Stomach smooth muscle (tissue), 2 donors: Measurements from ENCODE around the gene SEC63.
"Not testable (repeated sequence)": the region's sequence is repeated elsewhere in the genome, so short reads cannot be mapped to it uniquely, and the experiment has no call there.

ENCODE experiments used
- H3K27ac ChIP-seq: one replicate; pipeline ENCODE4 v1.7.0; 2013; ENCODE audit warnings: mild to moderate bottlenecking, low read length, inconsistent platforms
- H3K27me3 ChIP-seq, 2 donors: one replicate each; pipeline ENCODE4 v1.7.0; 2013; ENCODE audit warnings: low read length in 2 of 2; ENCODE audit not compliant: insufficient read depth in 2 of 2, control insufficient read depth in 1 of 2
- H3K36me3 ChIP-seq, 2 donors: one replicate each; pipeline ENCODE4 v1.7.0; 2013; ENCODE audit warnings: low read length in 2 of 2; ENCODE audit not compliant: control insufficient read depth in 2 of 2, insufficient read depth in 2 of 2
- H3K4me1 ChIP-seq: one replicate; pipeline ENCODE4 v1.7.0; 2013; ENCODE audit warnings: low read length; ENCODE audit not compliant: control insufficient read depth, insufficient read depth
- H3K4me3 ChIP-seq, 2 donors: one replicate each; pipeline ENCODE4 v1.7.0; 2013; ENCODE audit warnings: low read length in 2 of 2
- H3K9ac ChIP-seq, 2 donors: one replicate each; pipeline ENCODE4 v1.7.0; 2013; ENCODE audit warnings: low read length in 2 of 2, mild to moderate bottlenecking in 1 of 2
- H3K9me3 ChIP-seq, 2 donors: one replicate each; pipeline ENCODE4 v1.7.0; 2013; ENCODE audit warnings: low read length in 2 of 2; ENCODE audit not compliant: control insufficient read depth in 2 of 2
- donor health status: healthy.
- donor health status: Pancreatic carcinoma.

SEC63 gene

GRCh38 chr6:107877968-107878367, 80.0 kb downstream of the SEC63 start:
- peaks cover 8 to 21% of the 10 kb centered on the region in 2 donors for H3K36me3 ChIP-seq
- H3K4me3 ChIP-seq, result no peak overlapping the region
- H3K27ac ChIP-seq, result no peak overlapping the region
- H3K4me1 ChIP-seq, result no peaks in the 10 kb centered on the region
- no peak overlapping the region for H3K9ac ChIP-seq
- H3K27me3 ChIP-seq, result no peaks in the 10 kb centered on the region
- H3K9me3 ChIP-seq, result no peaks in the 10 kb centered on the region

GRCh38 chr6:107871976-107872375, 86.0 kb downstream of the SEC63 start:
- H3K36me3 ChIP-seq, result peaks cover 6 to 10% of the 10 kb centered on the region in 2 donors
- no peaks in the 10 kb centered on the region for H3K4me1 ChIP-seq
- H3K9ac ChIP-seq, result no peak overlapping the region
- no peaks in the 10 kb centered on the region for H3K27me3 ChIP-seq
- no peak overlapping the region for H3K4me3 ChIP-seq
- no peaks in the 10 kb centered on the region for H3K9me3 ChIP-seq
- H3K27ac ChIP-seq, result no peak overlapping the region

- not testable (repeated sequence) for H3K9me3 ChIP-seq, H3K27ac ChIP-seq, H3K27me3 ChIP-seq, H3K4me1 ChIP-seq, H3K9ac ChIP-seq, H3K4me3 ChIP-seq
- peaks cover 6 to 10% of the 10 kb centered on the region in 2 donors for H3K36me3 ChIP-seq
Measured at GRCh38 chr6:107871512-107871911, 86.5 kb downstream of the SEC63 start.

GRCh38 chr6:107871016-107871415, 87.0 kb downstream of the SEC63 start:
- no peak overlapping the region for H3K27ac ChIP-seq
- H3K4me1 ChIP-seq, result no peaks in the 10 kb centered on the region
- H3K4me3 ChIP-seq, result no peak overlapping the region
- H3K9me3 ChIP-seq, result no peaks in the 10 kb centered on the region
- peaks cover 6 to 11% of the 10 kb centered on the region in 2 donors for H3K36me3 ChIP-seq
- H3K9ac ChIP-seq, result no peak overlapping the region
- H3K27me3 ChIP-seq, result no peaks in the 10 kb centered on the region

DNA sequence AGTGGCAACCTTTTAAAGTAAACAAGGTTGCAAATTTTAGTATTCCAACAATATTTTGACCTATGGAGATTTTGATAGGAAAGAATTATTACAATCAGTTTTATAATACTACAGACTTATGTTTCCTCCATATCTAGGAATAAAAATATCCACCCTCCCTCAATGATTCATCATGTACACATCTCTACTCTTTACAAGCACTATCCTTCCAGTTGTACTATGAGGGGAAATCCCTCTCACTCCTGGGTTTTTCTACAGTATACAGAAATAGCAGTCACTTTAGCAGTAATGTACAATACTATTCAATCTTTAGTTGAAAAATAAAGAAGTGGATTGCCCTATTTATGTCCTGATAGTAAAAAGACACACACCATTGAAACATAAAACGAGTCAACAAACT, 87.6 kb downstream of the SEC63 start:
- no peak overlapping the region for H3K27ac ChIP-seq
- peaks cover 6 to 10% of the 10 kb centered on the region in 2 donors for H3K36me3 ChIP-seq
- no peaks in the 10 kb centered on the region for H3K9me3 ChIP-seq
- no peak overlapping the region for H3K9ac ChIP-seq
- H3K4me1 ChIP-seq, result no peaks in the 10 kb centered on the region
- H3K27me3 ChIP-seq, result no peaks in the 10 kb centered on the region
- no peak overlapping the region for H3K4me3 ChIP-seq

- Histone ChIP-seq H3K27me3 (no peaks in the 10 kb centered on the region), H3K4me3 (no peak overlapping the region), H3K27ac (no peak overlapping the region), H3K36me3 (peaks cover 6% of the 10 kb centered on the region in 2 donors), H3K9ac (no peak overlapping the region), H3K4me1 (no peaks in the 10 kb centered on the region), H3K9me3 (no peaks in the 10 kb centered on the region)
Measured at GRCh38 chr6:107869871-107870270, 88.1 kb downstream of the SEC63 start.

DNA sequence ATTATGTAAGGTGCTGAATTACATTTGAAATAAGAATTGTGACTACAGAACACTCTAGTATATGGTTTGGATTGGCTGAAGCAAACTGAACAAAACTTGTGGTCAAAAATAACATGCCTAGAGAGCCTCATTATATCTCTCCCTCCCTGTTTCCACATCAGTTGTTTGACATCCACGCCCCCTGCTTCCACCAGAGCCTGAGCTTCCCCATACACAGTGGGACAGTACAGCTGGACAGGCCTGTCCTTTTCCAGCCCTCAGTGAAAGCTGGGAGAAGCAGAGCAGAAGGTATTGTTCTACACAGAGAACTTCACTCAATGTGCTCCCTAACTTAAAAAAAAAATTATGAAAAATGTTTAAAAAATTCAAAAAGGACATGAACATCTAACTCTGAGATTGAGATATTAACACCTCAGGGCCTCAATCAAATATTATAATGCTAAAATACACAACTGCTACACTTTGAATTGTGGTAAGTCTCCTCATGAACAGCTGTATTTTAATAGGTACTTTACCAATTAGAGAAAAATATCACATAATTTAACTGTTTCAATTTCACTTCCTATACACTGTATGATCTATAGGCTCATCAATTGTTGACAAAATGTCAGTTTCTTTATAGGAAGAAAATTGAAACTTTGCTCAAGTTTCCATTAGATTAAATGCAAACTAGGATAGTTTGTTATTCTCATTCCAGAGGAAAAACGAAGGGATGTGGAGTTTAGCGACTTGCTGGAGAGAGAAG, 89.0 kb downstream of the SEC63 start:
- no peak overlapping the region for H3K9ac ChIP-seq
- no peak overlapping the region for H3K27ac ChIP-seq
- H3K36me3 ChIP-seq, result peaks cover 3 to 6% of the 10 kb centered on the region in 2 donors
- H3K27me3 ChIP-seq, result no peaks in the 10 kb centered on the region
- no peaks in the 10 kb centered on the region for H3K4me1 ChIP-seq
- no peaks in the 10 kb centered on the region for H3K9me3 ChIP-seq
- H3K4me3 ChIP-seq, result no peak overlapping the region

- H3K4me3 ChIP-seq, result no peak overlapping the region
Measured at GRCh38 chr6:107867302-107867615, 90.7 kb downstream of the SEC63 start.

GRCh38 chr6:107866606-107867301, 91.3 kb downstream of the SEC63 start:
- no peak overlapping the region for H3K27ac ChIP-seq

More at GRCh38 chr6:107867302-107867615, 90.7 kb downstream of the SEC63 start:
- H3K27me3 ChIP-seq, result peaks cover 0 to 2% of the 10 kb centered on the region in 2 donors
- no peaks in the 10 kb centered on the region for H3K9me3 ChIP-seq
- no peaks in the 10 kb centered on the region for H3K4me1 ChIP-seq
- peaks cover 3 to 6% of the 10 kb centered on the region in 2 donors for H3K36me3 ChIP-seq
- H3K9ac ChIP-seq, result no peak overlapping the region
- H3K27ac ChIP-seq, result no peak overlapping the region

DNA sequence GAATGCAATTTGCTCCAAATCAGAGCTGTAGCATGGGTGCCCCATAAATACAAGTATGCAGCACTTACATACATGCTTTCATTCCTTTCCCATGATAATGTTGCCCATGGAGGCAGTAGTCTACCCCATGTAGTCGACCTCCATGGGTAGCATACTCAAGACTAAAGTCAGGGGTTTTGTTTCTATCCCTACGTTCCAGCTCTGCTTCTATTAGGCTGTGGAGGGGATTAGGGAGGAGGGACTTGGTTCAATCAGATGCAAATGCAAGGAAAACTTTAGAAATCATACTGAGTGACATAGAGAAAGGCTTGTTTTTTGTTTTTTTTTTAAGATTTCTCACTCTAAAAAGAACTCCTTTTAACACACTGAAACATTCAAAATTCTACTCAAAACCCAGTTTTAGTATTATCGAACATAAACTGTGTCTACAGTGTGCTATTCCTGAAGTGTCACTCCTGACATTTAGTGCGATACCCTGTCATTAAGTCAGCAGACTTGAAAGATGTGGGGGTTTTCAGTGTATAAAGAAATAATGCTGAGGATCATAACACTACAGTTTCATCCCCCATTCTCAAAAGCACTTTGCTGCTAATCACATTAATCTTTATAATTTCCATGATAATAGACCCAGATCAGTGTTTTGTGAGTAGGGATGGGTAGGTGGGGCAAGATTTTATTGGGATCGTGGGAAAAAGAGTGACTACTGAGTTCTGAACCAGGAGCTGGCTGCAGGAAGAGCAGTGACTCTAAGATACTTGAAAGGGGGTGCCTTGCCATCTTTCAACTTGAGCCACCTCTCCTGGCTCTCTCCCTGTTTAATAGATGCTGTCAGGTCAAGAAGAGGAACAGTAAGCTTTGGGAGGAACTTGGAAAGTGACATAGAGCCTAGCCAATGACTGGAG, 93.5 kb downstream of the SEC63 start:
- no peaks in the 10 kb centered on the region for H3K4me1 ChIP-seq
- H3K27me3 ChIP-seq, result peaks cover 0 to 4% of the 10 kb centered on the region in 2 donors
- H3K4me3 ChIP-seq, result no peak overlapping the region
- H3K27ac ChIP-seq, result no peak overlapping the region
- no peak overlapping the region for H3K9ac ChIP-seq
- H3K36me3 ChIP-seq, result peaks cover 0 to 3% of the 10 kb centered on the region in 2 donors
- H3K9me3 ChIP-seq, result no peaks in the 10 kb centered on the region

More at GRCh38 chr6:107866606-107867301, 91.3 kb downstream of the SEC63 start:
- no peak overlapping the region for H3K9ac ChIP-seq
- no peaks in the 10 kb centered on the region for H3K9me3 ChIP-seq
- H3K27me3 ChIP-seq, result peaks cover 0 to 4% of the 10 kb centered on the region in 2 donors
- H3K4me3 ChIP-seq, result no peak overlapping the region
- peaks cover 3 to 4% of the 10 kb centered on the region in 2 donors for H3K36me3 ChIP-seq
- H3K4me1 ChIP-seq, result no peaks in the 10 kb centered on the region
